ENCODE results near the gene PGAP3.

The PGAP3 gene

GRCh38 chr17:39666601-39667261 is 21.1 kb downstream of the PGAP3 start:
- H3K27me3 Mint-ChIP-seq (ENCODE audit: low read depth, poor library complexity) = peaks cover 49% of the 10 kb centered on the region
- TF ChIP-seq CTCF (IDR thresholded peaks at IDR 0.05) = no peak
- H3K27ac Mint-ChIP-seq = no peak overlapping the region
- H3K36me3 Mint-ChIP-seq (ENCODE audit: low read depth) = no peaks in the 10 kb centered on the region
- H3K9me3 Mint-ChIP-seq = no peaks in the 10 kb centered on the region
- DNase-seq = no peak
- H3K4me3 Mint-ChIP-seq = peak overlapping the region; percentile 34
- peaks cover 21% of the 10 kb centered on the region for H3K4me1 Mint-ChIP-seq

- H3K27me3 Mint-ChIP-seq (ENCODE audit: low read depth, poor library complexity) = peaks cover 49% of the 10 kb centered on the region
- DNase-seq = no peak
Observed at GRCh38 chr17:39666231-39666600, 21.6 kb downstream of the PGAP3 start.

GRCh38 chr17:39665642-39666224 is 22.1 kb downstream of the PGAP3 start:
- peaks cover 49% of the 10 kb centered on the region for H3K27me3 Mint-ChIP-seq (ENCODE audit: low read depth, poor library complexity)
- no peak overlapping the region for H3K4me3 Mint-ChIP-seq
- DNase-seq = no peak
- H3K9me3 Mint-ChIP-seq = no peaks in the 10 kb centered on the region
- TF ChIP-seq CTCF (IDR thresholded peaks at IDR 0.05) = no peak
- no peaks in the 10 kb centered on the region for H3K36me3 Mint-ChIP-seq (ENCODE audit: low read depth)
- H3K4me1 Mint-ChIP-seq = peaks cover 21% of the 10 kb centered on the region
- no peak overlapping the region for H3K27ac Mint-ChIP-seq

More at GRCh38 chr17:39666231-39666600, 21.6 kb downstream of the PGAP3 start:
- no peak for TF ChIP-seq CTCF (IDR thresholded peaks at IDR 0.05)
- Mint-ChIP-seq H3K36me3 (ENCODE audit: low read depth) (no peaks in the 10 kb centered on the region), H3K27ac (no peak overlapping the region), H3K4me3 (no peak overlapping the region), H3K9me3 (no peaks in the 10 kb centered on the region), H3K4me1 (peaks cover 21% of the 10 kb centered on the region)

- Mint-ChIP-seq H3K4me1 (peaks cover 21% of the 10 kb centered on the region), H3K27ac (no peak within 1 kb of the TSS), H3K9me3 (no peaks in the 10 kb centered on the region), H3K4me3 (no peak within 1 kb of the TSS), H3K27me3 (ENCODE audit: low read depth, poor library complexity) (peaks cover 43% of the 10 kb centered on the region), H3K36me3 (ENCODE audit: low read depth) (no peaks in the 10 kb centered on the region)
- DNase-seq = no peak
- no peak for TF ChIP-seq CTCF (IDR thresholded peaks at IDR 0.05)
Observed at GRCh38 chr17:39664581-39665561, 23.0 kb downstream of the PGAP3 start, which contains the start of gene TCAP. Gene TCAP (plus strand): TSS chr17:39665349. CDS start chr17:39665360, 11 bp downstream.

- Mint-ChIP-seq H3K4me3 (no peak overlapping the region), H3K36me3 (ENCODE audit: low read depth) (no peaks in the 10 kb centered on the region), H3K4me1 (peaks cover 16% of the 10 kb centered on the region), H3K9me3 (no peaks in the 10 kb centered on the region), H3K27me3 (ENCODE audit: low read depth, poor library complexity) (peaks cover 33% of the 10 kb centered on the region), H3K27ac (no peak overlapping the region)
- TF ChIP-seq CTCF (IDR thresholded peaks at IDR 0.05) = no peak
- peak; percentile 40 for DNase-seq
Observed at GRCh38 chr17:39663688-39664580, 23.9 kb downstream of the PGAP3 start.

All from nephron progenitor cell (in vitro differentiated cells).